Right lobe of liver (tissue), 6 donors: ENCODE measurements around the gene KCNQ1. TPM values are rescaled to one million over a fixed set of nuclear protein-coding genes. Genes with fewer than 3 reads are reported as not detected.

Source experiments
- ATAC-seq, 4 donors: fragments of 200-7000 bp; cut with Tn5 transposase; one replicate each; pipeline ENCODE4 v1.9.1; 2020; ENCODE audit warnings: mild to moderate bottlenecking in 4 of 4, moderate library complexity in 4 of 4
- DNase-seq, 3 donors: peaks; one replicate each; pipeline ENCODE4 v3.0.0-alpha.2; 2020
- H3K27ac ChIP-seq, 3 donors: fragments of 200-600 bp; one replicate each; pipeline ENCODE4 v1.8.0; 2022
- H3K27me3 ChIP-seq, 2 donors: fragments of 200-600 bp; one replicate each; pipeline ENCODE4 v1.8.0; 2022
- H3K36me3 ChIP-seq, 4 donors: fragments of 200-600 bp; sonication (generic) in 1 of 4; one replicate each; pipeline versions ENCODE4 v1.5.1 to v1.8.0; 2017 to 2022; ENCODE audit warnings: control low read depth in 1 of 4
- H3K4me1 ChIP-seq, 4 donors: fragments of 200-600 bp; sonication (generic) in 1 of 4; one replicate each; pipeline versions ENCODE4 v1.5.1 to v1.8.0; 2017 to 2022; ENCODE audit warnings: control low read depth in 1 of 4
- H3K4me3 ChIP-seq, 3 donors: fragments of 200-600 bp; one replicate each; pipeline ENCODE4 v1.8.0; 2022
- H3K9me3 ChIP-seq, 4 donors: fragments of 200-600 bp; sonication (generic) in 1 of 4; one replicate each; pipeline versions ENCODE4 v1.5.1 to v1.8.0; 2017 to 2022; ENCODE audit warnings: control low read depth in 1 of 4
- POLR2A ChIP-seq: fragments of 450-650 bp; IDR thresholded peaks from one replicate; pipeline ENCODE4 v1.6.1; 2017; ENCODE audit warnings: antibody characterized with exemption, mild to moderate bottlenecking
- WGBS: methylation state at CpG from one replicate; pipeline ENCODE4 v1.1.6; 2018; ENCODE audit warnings: low coverage, low lambda C conversion rate; ENCODE audit not compliant: insufficient coverage; ENCODE audit errors: missing lambda C conversion rate; 5-methylcytosine and 5-hydroxymethylcytosine counted together
- intact Hi-C, 2 donors: fragments of 100-400 bp; cut with DNase I; formaldehyde crosslinking; loops; one replicate each; pipeline versions ENCODE4 v1.11.2 to v1.14.1; 2022
- total RNA-seq, 6 experiments: library from RNA; depleted of rRNA in 2 of 6; stranded (reverse); fragments of >200 nt in 2 of 6; fragmentation: NEBNext Ultra II Directional in 3 of 6; extraction: Animal tissue kit (Norgen Biotek cat#: 25700) in 3 of 6; gene quantifications; one replicate each; pipeline versions ENCODE4 v1.1.0 to v1.2.4, GENCODE V29; 2016 to 2023
- TF ChIP-seq, protein P1 (sequence below), 4 donors: fragments of 200-600 bp in 3 of 4; fragments of 450-650 bp in 1 of 4; IDR thresholded peaks; one replicate each; pipeline versions ENCODE4 v1.5.1 to v1.8.0; 2016 to 2022; ENCODE audit warnings: antibody characterized with exemption in 4 of 4, mild to moderate bottlenecking in 2 of 4
- donor health status: DM: no; HTN: yes; CAD: no.
- donor health status: DM: no; HTN: no; CAD: no.
- donor health status: DM: no; HTN: no; CAD: no.
- donor health status: DM: no; HTN: yes; CAD: no.
- donor health status: DM: no; HTN: yes; CAD: no.

KCNQ1 gene
- total RNA-seq, 6 experiments from 2014 or later = 0.61 to 2.4 (median 1.8) TPM

DNA sequence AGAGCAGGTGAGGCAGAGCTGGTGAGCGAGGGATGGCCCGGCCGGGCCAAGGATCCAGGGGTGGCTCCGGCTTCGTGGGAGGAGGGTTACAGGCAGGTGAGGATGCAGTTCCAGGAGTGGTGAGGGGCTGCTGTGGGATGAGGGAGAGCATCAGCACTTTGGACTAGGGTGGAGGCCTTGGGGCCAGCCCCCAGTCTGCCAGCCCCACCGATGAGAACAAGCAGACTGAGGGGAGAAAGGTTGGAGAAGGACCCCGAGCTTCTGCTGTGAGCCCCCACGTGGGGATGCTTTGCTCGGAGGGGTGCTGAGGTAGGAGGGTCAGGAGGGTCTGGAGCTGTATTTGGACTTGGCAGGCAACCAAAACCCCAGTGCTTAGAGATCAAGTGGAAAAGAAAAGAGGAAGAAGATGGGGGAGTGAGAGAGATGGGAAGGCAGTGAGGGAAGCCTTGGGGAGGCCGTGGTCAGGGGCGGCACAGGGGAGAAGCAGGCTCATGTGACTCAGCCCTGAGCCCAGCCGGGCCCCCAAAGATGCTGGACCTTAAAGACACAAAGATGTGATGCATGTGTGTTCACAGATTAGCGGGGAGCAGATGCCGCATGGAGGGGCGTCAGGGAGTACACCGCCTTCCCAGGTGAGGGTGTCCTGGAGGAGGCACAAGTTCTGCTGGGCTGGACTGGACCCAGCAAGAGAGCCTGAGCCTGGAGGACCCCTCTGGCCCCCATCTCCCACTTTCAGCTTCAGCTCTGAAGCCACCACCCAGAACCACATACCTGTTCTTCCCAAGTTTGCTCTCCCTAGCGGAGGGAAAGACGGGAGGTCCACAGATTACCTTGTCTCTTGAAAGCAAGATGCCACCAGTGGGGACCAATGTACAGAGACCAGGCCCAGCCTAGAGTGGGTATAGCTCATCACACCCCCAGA, 349.5 kb downstream of the KCNQ1 start:
- ATAC-seq (no peak), DNase-seq (peak; percentile 8 to 40 (median 38))
- H3K4me3 ChIP-seq = no peak overlapping the region
- no peak overlapping the region for H3K27ac ChIP-seq
- H3K36me3 ChIP-seq = no peaks in the 10 kb centered on the region
- TF ChIP-seq, protein P1, sequence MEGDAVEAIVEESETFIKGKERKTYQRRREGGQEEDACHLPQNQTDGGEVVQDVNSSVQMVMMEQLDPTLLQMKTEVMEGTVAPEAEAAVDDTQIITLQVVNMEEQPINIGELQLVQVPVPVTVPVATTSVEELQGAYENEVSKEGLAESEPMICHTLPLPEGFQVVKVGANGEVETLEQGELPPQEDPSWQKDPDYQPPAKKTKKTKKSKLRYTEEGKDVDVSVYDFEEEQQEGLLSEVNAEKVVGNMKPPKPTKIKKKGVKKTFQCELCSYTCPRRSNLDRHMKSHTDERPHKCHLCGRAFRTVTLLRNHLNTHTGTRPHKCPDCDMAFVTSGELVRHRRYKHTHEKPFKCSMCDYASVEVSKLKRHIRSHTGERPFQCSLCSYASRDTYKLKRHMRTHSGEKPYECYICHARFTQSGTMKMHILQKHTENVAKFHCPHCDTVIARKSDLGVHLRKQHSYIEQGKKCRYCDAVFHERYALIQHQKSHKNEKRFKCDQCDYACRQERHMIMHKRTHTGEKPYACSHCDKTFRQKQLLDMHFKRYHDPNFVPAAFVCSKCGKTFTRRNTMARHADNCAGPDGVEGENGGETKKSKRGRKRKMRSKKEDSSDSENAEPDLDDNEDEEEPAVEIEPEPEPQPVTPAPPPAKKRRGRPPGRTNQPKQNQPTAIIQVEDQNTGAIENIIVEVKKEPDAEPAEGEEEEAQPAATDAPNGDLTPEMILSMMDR (IDR thresholded peaks at IDR 0.05) = no peak
- TF ChIP-seq POLR2A = no peak
- H3K4me1 ChIP-seq = no peaks in the 10 kb centered on the region
- no peaks in the 10 kb centered on the region for H3K27me3 ChIP-seq
- 57% methylated on average over 6 of the region's 18 CpGs for WGBS
- intact Hi-C loops = no loop called here
- H3K9me3 ChIP-seq = no peaks in the 10 kb centered on the region

DNA sequence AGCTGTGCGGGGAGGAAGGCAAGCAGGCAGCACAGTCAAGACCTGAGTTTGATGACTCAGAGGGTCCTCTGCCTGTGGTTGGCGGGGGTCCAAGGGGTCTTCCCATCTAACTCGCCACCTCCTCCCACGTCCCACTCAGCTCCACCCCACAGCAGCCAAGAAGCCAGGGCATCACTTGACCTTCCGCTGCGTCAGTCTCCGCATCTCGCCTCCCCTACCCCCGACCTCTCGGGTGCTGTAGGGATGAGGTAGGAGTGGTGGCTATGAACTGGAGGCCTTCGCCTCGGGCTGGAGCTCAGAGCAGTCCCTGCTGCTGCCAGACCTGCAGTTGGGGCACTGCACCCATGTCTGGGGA, 350.1 kb downstream of the KCNQ1 start:
- Histone ChIP-seq H3K4me3 (no peak overlapping the region), H3K36me3 (no peaks in the 10 kb centered on the region), H3K27me3 (no peaks in the 10 kb centered on the region), H3K27ac (no peak overlapping the region), H3K9me3 (no peaks in the 10 kb centered on the region), H3K4me1 (no peaks in the 10 kb centered on the region)
- 68% methylated on average over 4 of the region's 12 CpGs for WGBS
- TF ChIP-seq POLR2A = no peak
- TF ChIP-seq, protein P1 (IDR thresholded peaks at IDR 0.05) = no peak
- peak; percentile 16 to 44 (median 43) for DNase-seq
- intact Hi-C loops = no loop called here
- no peak for ATAC-seq

DNA sequence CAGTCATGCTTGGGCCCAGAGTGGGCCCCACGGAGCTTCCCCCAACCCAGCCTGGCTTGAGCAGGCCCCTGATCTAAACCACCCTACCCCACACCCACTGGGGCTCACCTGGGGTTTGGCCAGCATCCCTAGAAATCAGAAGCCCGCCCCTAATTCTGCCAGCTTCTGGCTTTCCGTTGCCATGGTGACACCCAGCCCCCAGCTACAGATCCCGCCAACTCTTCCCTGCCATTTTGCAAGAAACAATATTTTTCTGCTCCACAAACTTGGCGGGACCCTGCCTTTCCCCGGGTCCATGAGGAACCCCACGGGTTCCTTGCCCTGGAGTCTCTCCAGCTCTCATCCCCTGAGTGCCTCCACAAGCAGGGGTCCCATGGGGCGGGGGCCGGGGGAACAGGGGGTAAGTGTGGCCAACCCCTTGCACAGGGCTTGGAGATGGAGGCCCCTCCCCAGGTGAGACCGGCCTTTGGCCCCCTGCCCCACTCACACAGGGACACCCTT, 350.7 kb downstream of the KCNQ1 start:
- Histone ChIP-seq H3K27ac (no peak overlapping the region), H3K4me1 (no peaks in the 10 kb centered on the region), H3K9me3 (no peaks in the 10 kb centered on the region), H3K27me3 (no peaks in the 10 kb centered on the region), H3K4me3 (no peak overlapping the region), H3K36me3 (no peaks in the 10 kb centered on the region)
- DNase-seq (peak in 2 of 3 donors; percentile 25 to 37), ATAC-seq (no peak)
- WGBS = 72% methylated on average over 9 of the region's 10 CpGs
- intact Hi-C loops = no loop called here
- TF ChIP-seq, protein P1 (IDR thresholded peaks at IDR 0.05) = no peak
- no peak for TF ChIP-seq POLR2A

DNA sequence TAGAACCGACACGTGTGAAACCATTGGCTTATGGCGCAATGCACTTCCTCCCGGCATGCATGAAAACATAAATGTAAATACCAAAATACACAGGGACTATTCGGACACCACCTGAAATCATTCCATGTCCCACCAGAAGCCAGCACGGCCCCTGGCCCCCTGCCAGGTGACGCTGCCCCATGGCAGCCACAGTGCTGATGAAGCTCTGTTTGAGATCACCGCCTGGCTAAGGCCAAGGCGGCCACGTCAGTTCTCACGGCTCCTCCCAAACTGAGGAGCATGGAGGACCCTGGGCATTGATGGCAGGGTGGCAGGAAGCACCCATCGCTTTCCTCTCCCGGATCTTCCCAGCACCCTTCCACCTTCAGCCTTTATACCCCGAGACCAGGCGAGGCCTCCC, 351.3 kb downstream of the KCNQ1 start:
- no peaks in the 10 kb centered on the region for H3K27me3 ChIP-seq
- H3K4me3 ChIP-seq = no peak overlapping the region
- no peak overlapping the region for H3K27ac ChIP-seq
- H3K36me3 ChIP-seq = no peaks in the 10 kb centered on the region
- DNase-seq (peak in 2 of 3 donors; percentile 43 to 44), ATAC-seq (no peak)
- TF ChIP-seq POLR2A = no peak
- TF ChIP-seq, protein P1 (IDR thresholded peaks at IDR 0.05) = no peak
- 80% methylated on average over 5 of the region's 15 CpGs for WGBS
- no peaks in the 10 kb centered on the region for H3K4me1 ChIP-seq
- no peaks in the 10 kb centered on the region for H3K9me3 ChIP-seq
- intact Hi-C loops = no loop called here
